ENCODE data around the gene MYOM3.

The MYOM3 gene

DNA sequence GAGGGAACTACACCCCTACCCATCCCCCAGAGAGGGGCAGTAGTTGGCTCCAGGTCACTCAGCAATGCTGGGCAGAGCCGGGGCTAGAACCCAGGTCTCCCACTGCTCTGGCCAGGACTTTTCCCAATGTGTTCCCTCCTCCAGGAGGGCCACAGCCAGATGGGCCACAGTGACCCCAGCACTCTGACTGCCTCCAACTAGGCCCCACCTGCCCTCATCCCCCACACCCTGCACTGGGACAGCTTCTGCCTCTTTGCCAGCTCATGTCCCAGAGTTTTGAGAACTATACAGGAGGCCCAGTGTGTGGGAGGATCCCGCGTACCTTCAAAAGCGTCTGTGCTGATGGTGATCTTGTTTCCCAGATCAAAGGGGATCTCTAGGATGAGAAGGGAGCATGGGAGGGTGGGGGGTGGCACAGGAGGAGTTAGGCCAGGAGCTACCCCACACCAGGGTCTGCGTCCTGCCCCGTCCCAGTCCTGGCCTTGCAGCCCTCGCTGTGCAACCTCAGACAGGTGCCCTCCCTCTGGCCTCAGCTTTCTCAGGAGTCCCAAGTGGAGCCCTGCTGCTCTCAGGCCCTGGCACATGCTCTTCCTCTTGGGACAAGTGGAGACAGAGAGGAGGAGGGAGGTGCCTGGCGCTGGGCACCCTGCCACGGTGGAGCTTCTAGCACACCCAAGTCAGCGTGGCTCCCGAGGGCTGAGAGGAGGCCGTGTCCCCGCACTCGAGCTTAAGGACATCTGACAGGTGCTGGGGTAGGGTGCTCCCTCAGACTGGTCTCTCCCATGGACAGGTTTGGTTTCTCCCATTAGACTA lies 22.0 kb downstream of the MYOM3 start:
- H3K27me3 ChIP-seq (ENCODE audit: control insufficient read depth, insufficient read depth, low read length): no peaks in the 10 kb centered on the region
- no peak overlapping the region for H3K9ac ChIP-seq (ENCODE audit: low read depth, low read length)
- H3K36me3 ChIP-seq (ENCODE audit: control insufficient read depth, insufficient read depth, low read length): no peaks in the 10 kb centered on the region
- no peaks in the 10 kb centered on the region for H3K9me3 ChIP-seq (ENCODE audit: control insufficient read depth, insufficient read depth, low read length)
- H3K4me3 ChIP-seq (ENCODE audit: low read depth, low read length): no peak overlapping the region
- H3K4me1 ChIP-seq (ENCODE audit: control insufficient read depth, insufficient read depth, low read length): no peaks in the 10 kb centered on the region

DNA sequence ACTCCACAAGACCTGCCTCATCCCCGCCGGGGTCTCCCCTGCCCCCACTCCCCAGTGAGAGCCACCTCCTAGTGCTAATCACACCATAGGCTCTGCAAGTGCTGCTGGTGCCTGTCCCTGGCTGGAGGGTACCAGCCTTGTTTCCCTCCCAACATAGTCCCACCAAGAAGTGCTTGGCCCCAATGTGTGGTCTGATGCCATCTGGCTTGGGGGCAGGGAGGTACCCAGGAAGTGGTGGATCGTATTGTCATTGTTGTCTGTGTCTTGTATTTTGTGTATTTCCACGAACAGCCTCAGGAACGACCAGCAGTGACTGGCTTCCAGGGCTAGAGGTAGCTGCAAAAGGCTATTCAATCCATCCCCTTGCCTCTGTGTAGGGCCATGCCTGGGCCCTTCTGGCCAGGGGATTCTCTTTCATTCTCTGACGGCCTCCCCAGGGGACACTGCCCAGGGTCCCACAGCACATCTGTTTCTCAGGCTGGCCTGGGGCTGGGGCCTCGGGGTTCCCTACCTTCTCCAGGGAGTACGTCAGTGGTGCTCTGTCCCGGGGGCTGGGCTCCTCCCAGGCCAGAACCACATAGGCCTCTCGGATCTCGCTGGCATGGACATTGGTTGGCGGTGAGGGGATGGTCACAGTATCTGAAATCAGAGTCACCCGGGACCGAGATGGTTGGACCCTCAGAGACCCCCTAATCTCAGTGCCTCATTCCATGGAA lies 22.8 kb downstream of the MYOM3 start:
- no peaks in the 10 kb centered on the region for H3K9me3 ChIP-seq (ENCODE audit: control insufficient read depth, insufficient read depth, low read length)
- H3K4me1 ChIP-seq (ENCODE audit: control insufficient read depth, insufficient read depth, low read length): no peaks in the 10 kb centered on the region
- no peak overlapping the region for H3K4me3 ChIP-seq (ENCODE audit: low read depth, low read length)
- H3K27me3 ChIP-seq (ENCODE audit: control insufficient read depth, insufficient read depth, low read length): no peaks in the 10 kb centered on the region
- no peak overlapping the region for H3K9ac ChIP-seq (ENCODE audit: low read depth, low read length)
- no peaks in the 10 kb centered on the region for H3K36me3 ChIP-seq (ENCODE audit: control insufficient read depth, insufficient read depth, low read length)

GRCh38 chr1:24086466-24086865 lies 25.5 kb downstream of the MYOM3 start:
- Histone ChIP-seq H3K27me3 (ENCODE audit: control insufficient read depth, insufficient read depth, low read length) (no peaks in the 10 kb centered on the region), H3K36me3 (ENCODE audit: control insufficient read depth, insufficient read depth, low read length) (no peaks in the 10 kb centered on the region), H3K4me1 (ENCODE audit: control insufficient read depth, insufficient read depth, low read length) (no peaks in the 10 kb centered on the region)

DNA sequence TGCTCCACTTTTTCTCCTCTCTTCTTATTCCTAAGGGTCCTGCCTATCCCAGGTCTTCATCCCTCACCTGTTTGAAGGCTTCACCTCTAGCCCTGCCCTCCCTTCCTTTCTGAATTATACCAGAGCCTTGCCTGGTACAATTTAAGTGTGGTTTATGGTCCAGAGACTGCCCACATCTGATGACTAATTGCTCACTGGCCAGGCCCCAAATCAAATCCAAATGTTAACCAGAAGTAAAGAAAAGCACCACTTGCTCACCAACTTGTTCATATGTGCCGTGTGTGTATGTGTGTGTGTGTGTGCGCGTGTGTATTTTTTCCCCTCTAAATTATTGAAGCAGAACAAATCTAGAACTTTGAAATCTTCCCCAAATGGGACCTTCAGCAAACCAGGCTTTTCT lies 26.4 kb downstream of the MYOM3 start:
- Histone ChIP-seq H3K9me3 (ENCODE audit: control insufficient read depth, insufficient read depth, low read length) (no peaks in the 10 kb centered on the region), H3K27me3 (ENCODE audit: control insufficient read depth, insufficient read depth, low read length) (no peaks in the 10 kb centered on the region), H3K4me3 (ENCODE audit: low read depth, low read length) (no peak overlapping the region), H3K9ac (ENCODE audit: low read depth, low read length) (no peak overlapping the region), H3K36me3 (ENCODE audit: control insufficient read depth, insufficient read depth, low read length) (no peaks in the 10 kb centered on the region), H3K4me1 (ENCODE audit: control insufficient read depth, insufficient read depth, low read length) (no peaks in the 10 kb centered on the region)

More at GRCh38 chr1:24086466-24086865, 25.5 kb downstream of the MYOM3 start:
- no peak overlapping the region for H3K9ac ChIP-seq (ENCODE audit: low read depth, low read length)
- H3K4me3 ChIP-seq (ENCODE audit: low read depth, low read length): no peak overlapping the region
- no peaks in the 10 kb centered on the region for H3K9me3 ChIP-seq (ENCODE audit: control insufficient read depth, insufficient read depth, low read length)

DNA sequence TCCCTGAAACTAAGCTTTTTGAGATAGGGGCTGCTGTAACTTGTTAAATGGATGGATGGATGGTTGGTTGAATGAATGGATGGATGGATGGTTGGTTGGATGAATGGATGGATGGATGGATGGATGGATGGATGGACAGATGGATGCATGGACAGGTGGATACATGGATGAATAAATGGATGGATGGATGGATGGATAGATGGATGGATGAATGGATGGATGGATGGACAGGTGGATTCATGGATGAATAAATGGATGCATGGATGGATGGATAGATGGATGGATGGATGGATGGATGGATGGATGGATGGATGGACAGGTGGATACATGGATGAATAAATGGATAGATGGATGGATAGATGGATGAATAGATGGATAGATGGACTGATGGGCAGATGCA lies 26.9 kb downstream of the MYOM3 start:
- H3K4me3 ChIP-seq (ENCODE audit: low read depth, low read length): no peak overlapping the region
- H3K27me3 ChIP-seq (ENCODE audit: control insufficient read depth, insufficient read depth, low read length): no peaks in the 10 kb centered on the region
- H3K9ac ChIP-seq (ENCODE audit: low read depth, low read length): no peak overlapping the region
- no peaks in the 10 kb centered on the region for H3K9me3 ChIP-seq (ENCODE audit: control insufficient read depth, insufficient read depth, low read length)
- no peaks in the 10 kb centered on the region for H3K36me3 ChIP-seq (ENCODE audit: control insufficient read depth, insufficient read depth, low read length)
- no peaks in the 10 kb centered on the region for H3K4me1 ChIP-seq (ENCODE audit: control insufficient read depth, insufficient read depth, low read length)

- Histone ChIP-seq H3K9ac (ENCODE audit: low read depth, low read length) (no peak overlapping the region), H3K9me3 (ENCODE audit: control insufficient read depth, insufficient read depth, low read length) (no peaks in the 10 kb centered on the region), H3K27me3 (ENCODE audit: control insufficient read depth, insufficient read depth, low read length) (no peaks in the 10 kb centered on the region), H3K36me3 (ENCODE audit: control insufficient read depth, insufficient read depth, low read length) (no peaks in the 10 kb centered on the region), H3K4me3 (ENCODE audit: low read depth, low read length) (no peak overlapping the region), H3K4me1 (ENCODE audit: control insufficient read depth, insufficient read depth, low read length) (no peaks in the 10 kb centered on the region)
Observed at GRCh38 chr1:24084050-24084449, 27.9 kb downstream of the MYOM3 start.

DNA sequence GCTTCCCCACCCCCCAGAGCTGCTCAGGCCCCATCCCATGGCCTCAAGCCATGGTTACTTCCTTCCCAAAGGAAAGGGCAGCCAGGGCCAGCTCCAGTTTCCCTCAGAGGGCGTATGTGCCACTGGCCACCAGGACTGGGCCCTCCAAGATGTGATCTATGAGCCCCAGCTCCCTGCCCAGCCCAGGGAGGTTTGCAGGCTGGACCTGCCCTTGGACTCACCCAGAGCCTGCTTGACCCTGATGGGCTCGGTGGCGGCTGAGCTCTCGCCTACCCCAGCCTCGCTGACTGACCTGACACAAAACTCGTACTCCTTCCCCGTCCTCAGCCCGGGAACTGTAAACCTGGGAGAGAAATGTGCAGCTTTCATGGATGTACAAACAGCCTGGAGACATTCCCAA lies 29.6 kb downstream of the MYOM3 start:
- no peaks in the 10 kb centered on the region for H3K36me3 ChIP-seq (ENCODE audit: control insufficient read depth, insufficient read depth, low read length)
- no peak overlapping the region for H3K4me3 ChIP-seq (ENCODE audit: low read depth, low read length)
- no peaks in the 10 kb centered on the region for H3K27me3 ChIP-seq (ENCODE audit: control insufficient read depth, insufficient read depth, low read length)
- no peak overlapping the region for H3K9ac ChIP-seq (ENCODE audit: low read depth, low read length)
- H3K9me3 ChIP-seq (ENCODE audit: control insufficient read depth, insufficient read depth, low read length): no peaks in the 10 kb centered on the region
- peaks cover 3% of the 10 kb centered on the region for H3K4me1 ChIP-seq (ENCODE audit: control insufficient read depth, insufficient read depth, low read length)

DNA sequence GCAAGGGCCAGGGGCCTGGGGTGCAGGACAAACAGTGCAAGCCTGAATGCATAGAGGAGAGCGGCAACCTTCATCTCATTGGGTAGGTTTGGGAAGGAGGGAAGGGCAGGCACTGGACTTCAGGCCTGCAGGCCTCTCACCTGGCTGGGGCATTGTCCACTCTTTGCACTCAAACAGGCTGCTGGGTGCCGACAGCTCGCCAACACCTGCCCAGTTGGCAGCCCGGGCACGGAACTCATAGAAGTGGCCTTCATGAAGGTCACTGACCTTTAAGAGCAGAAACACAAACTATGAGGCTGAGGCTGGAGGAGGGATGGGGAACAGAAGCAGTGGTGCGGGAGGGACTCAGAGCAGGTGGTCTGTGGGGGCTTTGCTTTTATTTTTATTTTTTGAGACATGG lies 30.7 kb downstream of the MYOM3 start:
- peaks cover 3% of the 10 kb centered on the region for H3K4me1 ChIP-seq (ENCODE audit: control insufficient read depth, insufficient read depth, low read length)

DNA sequence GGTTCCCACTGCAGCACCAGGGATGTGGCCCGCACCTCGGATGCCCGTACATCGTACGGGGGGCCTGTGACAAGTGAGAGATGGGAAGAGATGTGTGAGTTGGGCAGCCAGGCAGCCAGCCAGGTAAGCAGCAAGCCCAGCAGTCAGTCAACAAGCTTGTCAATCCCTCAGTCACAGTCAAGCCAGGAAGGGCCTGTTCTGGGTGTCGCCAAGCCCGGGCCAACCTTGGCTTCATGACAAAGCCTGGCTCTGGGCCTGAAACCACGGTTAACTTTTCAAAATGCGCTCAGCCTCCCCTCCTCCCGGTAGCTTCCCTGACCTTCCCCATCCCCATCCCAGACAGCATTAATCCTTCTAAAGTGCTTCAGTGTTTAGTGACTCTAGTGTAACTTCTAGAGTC lies 31.8 kb downstream of the MYOM3 start:
- Histone ChIP-seq H3K4me1 (ENCODE audit: control insufficient read depth, insufficient read depth, low read length) (peaks cover 3% of the 10 kb centered on the region), H3K9me3 (ENCODE audit: control insufficient read depth, insufficient read depth, low read length) (no peaks in the 10 kb centered on the region), H3K36me3 (ENCODE audit: control insufficient read depth, insufficient read depth, low read length) (no peaks in the 10 kb centered on the region), H3K27me3 (ENCODE audit: control insufficient read depth, insufficient read depth, low read length) (no peaks in the 10 kb centered on the region), H3K9ac (ENCODE audit: low read depth, low read length) (no peak overlapping the region), H3K4me3 (ENCODE audit: low read depth, low read length) (no peak overlapping the region)

More for the DNA sequence above, 30.7 kb downstream of the MYOM3 start:
- Histone ChIP-seq H3K9ac (ENCODE audit: low read depth, low read length) (no peak overlapping the region), H3K36me3 (ENCODE audit: control insufficient read depth, insufficient read depth, low read length) (no peaks in the 10 kb centered on the region), H3K27me3 (ENCODE audit: control insufficient read depth, insufficient read depth, low read length) (no peaks in the 10 kb centered on the region), H3K4me3 (ENCODE audit: low read depth, low read length) (no peak overlapping the region), H3K9me3 (ENCODE audit: control insufficient read depth, insufficient read depth, low read length) (no peaks in the 10 kb centered on the region)

- no peaks in the 10 kb centered on the region for H3K27me3 ChIP-seq (ENCODE audit: control insufficient read depth, insufficient read depth, low read length)
- no peak overlapping the region for H3K4me3 ChIP-seq (ENCODE audit: low read depth, low read length)
- no peak overlapping the region for H3K9ac ChIP-seq (ENCODE audit: low read depth, low read length)
- H3K4me1 ChIP-seq (ENCODE audit: control insufficient read depth, insufficient read depth, low read length): peaks cover 3% of the 10 kb centered on the region
- no peaks in the 10 kb centered on the region for H3K36me3 ChIP-seq (ENCODE audit: control insufficient read depth, insufficient read depth, low read length)
- no peaks in the 10 kb centered on the region for H3K9me3 ChIP-seq (ENCODE audit: control insufficient read depth, insufficient read depth, low read length)
Observed at GRCh38 chr1:24077278-24077978, 34.5 kb downstream of the MYOM3 start.

DNA sequence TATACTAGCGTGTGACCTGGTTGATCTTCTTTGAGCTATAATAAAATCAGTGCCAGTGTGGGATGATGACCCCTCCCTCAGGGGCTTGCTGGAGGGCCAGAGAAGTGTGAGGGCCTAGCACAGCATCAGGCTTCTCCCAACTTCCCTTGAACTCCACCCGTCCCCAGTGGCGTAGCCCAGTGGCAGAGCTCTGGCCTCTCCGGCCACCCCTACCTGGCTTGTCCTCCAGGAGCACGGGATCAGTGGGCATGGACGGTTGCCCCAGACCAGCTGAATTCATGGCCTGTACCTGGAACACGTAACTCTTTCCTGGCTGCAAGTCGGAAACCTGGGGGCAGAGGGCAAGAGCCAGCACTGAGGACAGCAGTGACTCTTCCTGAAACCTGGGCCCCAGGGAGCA lies 36.0 kb downstream of the MYOM3 start:
- Histone ChIP-seq H3K9me3 (ENCODE audit: control insufficient read depth, insufficient read depth, low read length) (no peaks in the 10 kb centered on the region), H3K9ac (ENCODE audit: low read depth, low read length) (no peak overlapping the region), H3K4me1 (ENCODE audit: control insufficient read depth, insufficient read depth, low read length) (peaks cover 9% of the 10 kb centered on the region), H3K4me3 (ENCODE audit: low read depth, low read length) (no peak overlapping the region), H3K36me3 (ENCODE audit: control insufficient read depth, insufficient read depth, low read length) (no peaks in the 10 kb centered on the region), H3K27me3 (ENCODE audit: control insufficient read depth, insufficient read depth, low read length) (peaks cover 3% of the 10 kb centered on the region)

GRCh38 chr1:24075590-24075854 lies 36.4 kb downstream of the MYOM3 start:
- H3K9ac ChIP-seq (ENCODE audit: low read depth, low read length): no peak overlapping the region
- no peaks in the 10 kb centered on the region for H3K9me3 ChIP-seq (ENCODE audit: control insufficient read depth, insufficient read depth, low read length)
- H3K36me3 ChIP-seq (ENCODE audit: control insufficient read depth, insufficient read depth, low read length): no peaks in the 10 kb centered on the region
- H3K4me1 ChIP-seq (ENCODE audit: control insufficient read depth, insufficient read depth, low read length): peaks cover 9% of the 10 kb centered on the region
- no peak overlapping the region for H3K4me3 ChIP-seq (ENCODE audit: low read depth, low read length)
- peaks cover 3% of the 10 kb centered on the region for H3K27me3 ChIP-seq (ENCODE audit: control insufficient read depth, insufficient read depth, low read length)

Data from iPS-15b (cell line).